Measurements from ENCODE around the gene REEP1.

REEP1 gene

GRCh38 chr2:86263956-86264355, 73.5 kb downstream of the REEP1 start:
- TF ChIP-seq CTCF (conservative IDR thresholded peaks at IDR 0.05) = no peak
- peak overlapping the region; percentile 72 for H3K27ac ChIP-seq

- H3K27ac ChIP-seq = no peak overlapping the region
- TF ChIP-seq CTCF (conservative IDR thresholded peaks at IDR 0.05) = no peak
Observed at GRCh38 chr2:86260978-86261377, 76.4 kb downstream of the REEP1 start.

- H3K27ac ChIP-seq = no peak overlapping the region
- no peak for TF ChIP-seq CTCF (conservative IDR thresholded peaks at IDR 0.05)
Observed at GRCh38 chr2:86258106-86258505, 79.3 kb downstream of the REEP1 start.

- TF ChIP-seq CTCF (conservative IDR thresholded peaks at IDR 0.05) = no peak
- H3K27ac ChIP-seq = no peak overlapping the region
Observed at GRCh38 chr2:86256982-86257381, 80.4 kb downstream of the REEP1 start.

- no peak for TF ChIP-seq CTCF (conservative IDR thresholded peaks at IDR 0.05)
- H3K27ac ChIP-seq = no peak overlapping the region
Observed at GRCh38 chr2:86256300-86256699, 81.1 kb downstream of the REEP1 start.

- TF ChIP-seq CTCF (conservative IDR thresholded peaks at IDR 0.05) = no peak
- peak overlapping the region; percentile 74 for H3K27ac ChIP-seq
Observed at GRCh38 chr2:86254576-86255538, 82.6 kb downstream of the REEP1 start.

- TF ChIP-seq CTCF (conservative IDR thresholded peaks at IDR 0.05) = no peak
- no peak overlapping the region for H3K27ac ChIP-seq
Observed at GRCh38 chr2:86253424-86253823, 84.0 kb downstream of the REEP1 start.
